ENCODE measurements around the gene RNASEH1.

Gene RNASEH1

GRCh38 chr2:3543023-3543683 lies 15.0 kb downstream of the RNASEH1 start:
- TF ChIP-seq CTCF (IDR thresholded peaks at IDR 0.05; ENCODE audit: low read depth, low read length): no peak

GRCh38 chr2:3542107-3542506 lies 16.0 kb downstream of the RNASEH1 start:
- no peak for TF ChIP-seq CTCF (IDR thresholded peaks at IDR 0.05; ENCODE audit: low read depth, low read length)
- no peak for DNase-seq (ENCODE audit: extremely low read depth, low read depth)

More at GRCh38 chr2:3543023-3543683, 15.0 kb downstream of the RNASEH1 start:
- DNase-seq (ENCODE audit: extremely low read depth, low read depth): no peak

GRCh38 chr2:3539836-3540235 lies 18.3 kb downstream of the RNASEH1 start:
- no peak for DNase-seq (ENCODE audit: extremely low read depth, low read depth)
- TF ChIP-seq CTCF (IDR thresholded peaks at IDR 0.05; ENCODE audit: low read depth, low read length): no peak

GRCh38 chr2:3536682-3537632 lies 21.2 kb downstream of the RNASEH1 start:
- TF ChIP-seq CTCF (IDR thresholded peaks at IDR 0.05; ENCODE audit: low read depth, low read length): peak; percentile 54
- no peak for DNase-seq (ENCODE audit: extremely low read depth, low read depth)

GRCh38 chr2:3535794-3536681 lies 22.1 kb downstream of the RNASEH1 start:
- peak; percentile 16 for TF ChIP-seq CTCF (IDR thresholded peaks at IDR 0.05; ENCODE audit: low read depth, low read length)
- DNase-seq (ENCODE audit: extremely low read depth, low read depth): peak; percentile 44

- DNase-seq (ENCODE audit: extremely low read depth, low read depth): no peak
- TF ChIP-seq CTCF (IDR thresholded peaks at IDR 0.05; ENCODE audit: low read depth, low read length): no peak
Observed at GRCh38 chr2:3535467-3535793, 22.7 kb downstream of the RNASEH1 start.

Data from AG09319 (cell line).